GM12891 (cell line): ENCODE data around the gene HDAC8.

Experiments
- DNase-seq: peaks from one replicate; pipeline ENCODE4 v3.0.0; 2011; ENCODE audit warnings: low spot score; ENCODE audit not compliant: insufficient read length
- FAIRE-seq: peaks from 2 replicates; lab custom pipeline; 2011; peaks lifted over from hg19 to GRCh38; lab: Jason Lieb, UNC
- PAX5 ChIP-seq: IDR thresholded peaks from 2 replicates; pipeline ENCODE4 v1.6.1; 2011; ENCODE audit warnings: low read length, moderate library complexity, mild to moderate bottlenecking; ENCODE audit not compliant: insufficient read depth, severe bottlenecking
- POLR2A ChIP-seq: IDR thresholded peaks from 2 replicates; pipeline ENCODE4 v1.6.1; 2011; ENCODE audit warnings: low read depth, low read length, control low read depth
- POLR2AphosphoS5 ChIP-seq: IDR thresholded peaks from 2 replicates; pipeline ENCODE4 v1.6.1; 2011; ENCODE audit warnings: low read depth, low read length, control low read depth
- POU2F2 ChIP-seq: IDR thresholded peaks from 2 replicates; pipeline ENCODE4 v1.6.1; 2011; ENCODE audit warnings: low read depth, mild to moderate bottlenecking, control low read depth, low read length, moderate library complexity
- SPI1 ChIP-seq: IDR thresholded peaks from 2 replicates; pipeline ENCODE4 v1.6.1; 2011; ENCODE audit warnings: low read depth, low read length, control low read depth
- TAF1 ChIP-seq: IDR thresholded peaks from 2 replicates; pipeline ENCODE4 v1.6.1; 2011; ENCODE audit warnings: low read depth, low read length, control low read depth

HDAC8 gene

GRCh38 chrX:72366701-72367454, 205.8 kb downstream of the HDAC8 start:
- TF ChIP-seq POU2F2 (no peak), TAF1 (no peak), POLR2AphosphoS5 (no peak), POLR2A (no peak), SPI1 (no peak), PAX5 (no peak)
- no peak for DNase-seq
- FAIRE-seq: no peak

GRCh38 chrX:72366178-72366577, 206.5 kb downstream of the HDAC8 start:
- FAIRE-seq: no peak
- TF ChIP-seq TAF1: no peak
- TF ChIP-seq POLR2AphosphoS5: no peak
- TF ChIP-seq PAX5: no peak
- no peak for TF ChIP-seq SPI1
- no peak for TF ChIP-seq POLR2A
- DNase-seq: no peak

GRCh38 chrX:72365126-72365525, 207.5 kb downstream of the HDAC8 start:
- FAIRE-seq (no peak), DNase-seq (no peak)
- TF ChIP-seq POLR2AphosphoS5 (no peak), SPI1 (no peak), POLR2A (no peak), PAX5 (no peak), TAF1 (no peak), POU2F2 (no peak)

GRCh38 chrX:72360326-72360725, 212.3 kb downstream of the HDAC8 start:
- FAIRE-seq (no peak), DNase-seq (no peak)
- TF ChIP-seq POLR2AphosphoS5 (no peak), PAX5 (no peak), POU2F2 (no peak), SPI1 (no peak), TAF1 (no peak), POLR2A (no peak)

GRCh38 chrX:72358313-72358712, 214.3 kb downstream of the HDAC8 start:
- no peak for FAIRE-seq
- TF ChIP-seq SPI1: no peak
- no peak for TF ChIP-seq POU2F2
- no peak for TF ChIP-seq TAF1
- no peak for TF ChIP-seq PAX5
- TF ChIP-seq POLR2A: no peak
- TF ChIP-seq POLR2AphosphoS5: no peak
- DNase-seq: no peak

- FAIRE-seq (no peak), DNase-seq (no peak)
- TF ChIP-seq SPI1 (no peak), TAF1 (no peak), POLR2AphosphoS5 (no peak), POU2F2 (no peak), POLR2A (no peak), PAX5 (no peak)
Measured at GRCh38 chrX:72352786-72353185, 219.9 kb downstream of the HDAC8 start.

- FAIRE-seq (no peak), DNase-seq (no peak)
- no peak for TF ChIP-seq POLR2A
- TF ChIP-seq SPI1: no peak
- TF ChIP-seq POU2F2: no peak
- no peak for TF ChIP-seq TAF1
- no peak for TF ChIP-seq POLR2AphosphoS5
- no peak for TF ChIP-seq PAX5
Measured at GRCh38 chrX:72351606-72352334, 220.9 kb downstream of the HDAC8 start.

GRCh38 chrX:72349190-72349589, 223.5 kb downstream of the HDAC8 start:
- peak; percentile 78 for FAIRE-seq
- TF ChIP-seq SPI1 (no peak), POU2F2 (peak; percentile 64; the same call in 1 of the 2 replicates)
- DNase-seq: peak; percentile 5

- DNase-seq (no peak), FAIRE-seq (peak; percentile 82)
- TF ChIP-seq POLR2A (no peak), PAX5 (no peak), SPI1 (no peak), POLR2AphosphoS5 (no peak), POU2F2 (no peak), TAF1 (no peak)
Measured at GRCh38 chrX:72348247-72348979, 224.2 kb downstream of the HDAC8 start.
